Adipose tissue (tissue), 3 donors: Measurements from ENCODE around the gene DNER. TPM values are rescaled to one million over a fixed set of nuclear protein-coding genes. Genes with fewer than 3 reads are reported as not detected.
"Not testable (repeated sequence)": the region's sequence is repeated elsewhere in the genome, so short reads cannot be mapped to it uniquely, and the experiment has no call there.

Experiments used
- H3K27ac ChIP-seq: one replicate; pipeline ENCODE4 v1.5.1; 2013; ENCODE audit warnings: low read depth, low read length
- WGBS, 3 donors: extraction: QIAGEN DNeasy Blood & Tissue Kit; methylation state at CpG; one replicate each; pipeline ENCODE4 v1.1.7; 2013; 5-methylcytosine and 5-hydroxymethylcytosine counted together
- polyA plus RNA-seq, 3 donors: library from polyadenylated mRNA; stranded (reverse); fragments of 200-250 nt; gene quantifications; one replicate each; pipeline ENCODE4 v1.2.3, GENCODE V29; 2013
- donor health status: healthy with polysubstance abuse.
- donor health status: Bipolar disorder and iron deficiency.
- donor health status: healthy.

Gene DNER
- 10 to 100 TPM in 1 of 3 donors, 1 to 10 TPM in 1, under 1 TPM in 1; 0.30 to 10.8 (median 1.4) TPM for polyA plus RNA-seq

- H3K27ac ChIP-seq, result no peak within 1 kb of the TSS
- 0 to 2% (median 1%) methylated on average over 52 to 84 of the region's 84 CpGs for WGBS, 3 donors
Observed at GRCh38 chr2:229714080-229714735, at the start of gene DNER. Gene DNER, minus strand, starts transcription at chr2:229714555. Its CDS starts 132 bp downstream, at chr2:229714423.

- WGBS, 3 donors, result 69 to 89% (median 82%) methylated on average over 1 of the region's 1 CpG
- no peak overlapping the region for H3K27ac ChIP-seq
Observed at GRCh38 chr2:229761663-229762062, 47.3 kb upstream of the DNER start.

GRCh38 chr2:229757462-229757861 is 43.1 kb upstream of the DNER start:
- H3K27ac ChIP-seq, result not testable (repeated sequence)
- WGBS, 3 donors, result 97 to 98% (median 98%) methylated on average over 10 of the region's 10 CpGs

GRCh38 chr2:229752970-229753729 is 38.8 kb upstream of the DNER start:
- no peak overlapping the region for H3K27ac ChIP-seq
- 58 to 87% (median 72%) methylated on average over 11 of the region's 11 CpGs for WGBS, 3 donors

GRCh38 chr2:229749779-229750178 is 35.4 kb upstream of the DNER start:
- 84 to 91% (median 88%) methylated on average over 6 of the region's 6 CpGs for WGBS, 3 donors
- no peak overlapping the region for H3K27ac ChIP-seq

GRCh38 chr2:229748950-229749349 is 34.6 kb upstream of the DNER start:
- H3K27ac ChIP-seq, result no peak overlapping the region

GRCh38 chr2:229742691-229743090 is 28.3 kb upstream of the DNER start:
- not testable (repeated sequence) for H3K27ac ChIP-seq
- 92 to 95% methylated on average over 8 to 22 of the region's 35 CpGs; no CpG with 5 or more reads in 1 of the 3 donors for WGBS, 3 donors

More at GRCh38 chr2:229748950-229749349, 34.6 kb upstream of the DNER start:
- WGBS, 3 donors, result 78 to 88% (median 84%) methylated on average over 3 of the region's 3 CpGs

- no peak overlapping the region for H3K27ac ChIP-seq
- WGBS, 3 donors, result 80 to 91% (median 86%) methylated on average over 4 of the region's 4 CpGs
Observed at GRCh38 chr2:229740279-229740678, 25.9 kb upstream of the DNER start.

GRCh38 chr2:229738024-229738625 is 23.8 kb upstream of the DNER start:
- WGBS, 3 donors, result 78 to 90% (median 88%) methylated on average over 3 of the region's 3 CpGs
- no peak overlapping the region for H3K27ac ChIP-seq

- WGBS, 3 donors, result 49 to 58% (median 52%) methylated on average over 1 of the region's 1 CpG
Observed at GRCh38 chr2:229734410-229734809, 20.1 kb upstream of the DNER start.

GRCh38 chr2:229733611-229734245 is 19.4 kb upstream of the DNER start:
- WGBS, 3 donors, result 62 to 73% (median 68%) methylated on average over 6 of the region's 6 CpGs
- no peak overlapping the region for H3K27ac ChIP-seq

More at GRCh38 chr2:229734410-229734809, 20.1 kb upstream of the DNER start:
- H3K27ac ChIP-seq, result no peak overlapping the region

- 83 to 94% (median 92%) methylated on average over 6 of the region's 6 CpGs for WGBS, 3 donors
- H3K27ac ChIP-seq, result no peak overlapping the region
Observed at GRCh38 chr2:229732897-229733296, 18.5 kb upstream of the DNER start.

- H3K27ac ChIP-seq, result no peak overlapping the region
- 23 to 55% (median 47%) methylated on average over 4 of the region's 4 CpGs for WGBS, 3 donors
Observed at GRCh38 chr2:229731916-229732315, 17.6 kb upstream of the DNER start.

GRCh38 chr2:229731363-229731762 is 17.0 kb upstream of the DNER start:
- 64 to 86% (median 84%) methylated on average over 5 of the region's 5 CpGs for WGBS, 3 donors
- no peak overlapping the region for H3K27ac ChIP-seq

GRCh38 chr2:229728370-229728769 is 14.0 kb upstream of the DNER start:
- no peak overlapping the region for H3K27ac ChIP-seq

- 69 to 93% (median 90%) methylated on average over 2 of the region's 2 CpGs for WGBS, 3 donors
- no peak overlapping the region for H3K27ac ChIP-seq
Observed at GRCh38 chr2:229726643-229727042, 12.3 kb upstream of the DNER start.

- 51 to 66% (median 60%) methylated on average over 7 of the region's 7 CpGs for WGBS, 3 donors
- no peak overlapping the region for H3K27ac ChIP-seq
Observed at GRCh38 chr2:229725716-229726574, 11.6 kb upstream of the DNER start.

- not testable (repeated sequence) for H3K27ac ChIP-seq
Observed at GRCh38 chr2:229723192-229723591, 8.8 kb upstream of the DNER start.

More at GRCh38 chr2:229723192-229723591, 8.8 kb upstream of the DNER start:
- 64 to 94% (median 65%) methylated on average over 3 of the region's 3 CpGs for WGBS, 3 donors
